Measurements from ENCODE around the gene SOWAHA. TPM values are rescaled to one million over a fixed set of nuclear protein-coding genes. Genes with fewer than 3 reads are reported as not detected.
A peak's percentile ranks its signal among the peaks of the same experiment; 100 is the strongest.

The SOWAHA gene
- total and polyA plus RNA-seq, 2 of the 4 experiments (the other 2 are of a cell fraction): 0.03 TPM; not detected in 1

GRCh38 chr5:132782101-132782500 is 31.0 kb upstream of the SOWAHA start:
- Histone ChIP-seq H3K9me1 (ENCODE audit: insufficient read depth, low read length) (peaks cover 9% of the 10 kb centered on the region), H2BK5ac (ENCODE audit: low read depth, low read length, poor library complexity, severe bottlenecking) (peak overlapping the region; percentile 54), H3K27me3 (ENCODE audit: control insufficient read depth, insufficient read depth, low read length) (no peaks in the 10 kb centered on the region), H3K4me2 (ENCODE audit: low read depth, low read length) (peak overlapping the region; percentile 40; the same call in 1 of the 2 replicates), H4K91ac (ENCODE audit: insufficient read depth, low read depth, low read length) (peak overlapping the region; percentile 90), H3K79me1 (ENCODE audit: low read depth in 1 of 2, low read length in 2 of 2) (peaks cover 0 to 10% of the 10 kb centered on the region in 2 experiments; a peak in 2 of 4 replicates), H2BK20ac (ENCODE audit: low read depth, low read length) (peak overlapping the region; percentile 70), H3K14ac (replicated peaks; ENCODE audit: low read depth, low read length) (peak overlapping the region; percentile 82), H3K4me3 (ENCODE audit: insufficient read depth, low read depth, low read length) (no peak overlapping the region), H3K56ac (ENCODE audit: extremely low read depth, insufficient read depth, low read length) (peak overlapping the region; percentile 40; the same call in 1 of the 2 replicates), H4K8ac (ENCODE audit: low read depth in 2 of 2, low read length in 2 of 2) (peak overlapping the region; percentile 89 to 93), H2BK15ac (ENCODE audit: low read depth, low read length) (peak overlapping the region; percentile 96), H3K9me3 (ENCODE audit: control insufficient read depth, insufficient read depth, low read length) (no peaks in the 10 kb centered on the region), H3K27ac (ENCODE audit: insufficient read depth, low read length) (peak overlapping the region; percentile 62; the same call in 1 of the 2 replicates), H2AFZ (replicated peaks; ENCODE audit: low read length, poor library complexity) (peak overlapping the region; percentile 85), H3K4me1 (ENCODE audit: control insufficient read depth, insufficient read depth, low read length) (peaks cover 15% of the 10 kb centered on the region), H2AK5ac (ENCODE audit: low read depth, low read length) (peak overlapping the region; percentile 73), H3K18ac (ENCODE audit: low read depth, low read length) (peak overlapping the region; percentile 74), H2BK120ac (ENCODE audit: low read depth, low read length) (peak overlapping the region; percentile 85), H3K36me3 (ENCODE audit: control insufficient read depth, insufficient read depth, low read length) (no peaks in the 10 kb centered on the region), H4K20me1 (ENCODE audit: insufficient read depth, low read length) (no peaks in the 10 kb centered on the region), H3K23ac (ENCODE audit: low read depth, low read length) (peak overlapping the region; percentile 72), H3K9ac (ENCODE audit: low read depth, low read length) (peak overlapping the region; percentile 7; the same call in 1 of the 2 replicates), H2AK9ac (replicated peaks; ENCODE audit: low read depth, low read length, poor library complexity) (peak overlapping the region; percentile 20), H4K5ac (ENCODE audit: low read depth, low read length) (peak overlapping the region; percentile 95), H3K4ac (ENCODE audit: low read depth, low read length) (peak overlapping the region; percentile 69)
- ChIA-PET CTCF (no interaction called here), POLR2A (ENCODE audit: unreplicated experiment) (interaction anchor here (1.4 kb wide), 1 partner anchor 85 kb away, joined by 4 read pairs; the partner anchor contains the start of genes GDF9 and UQCRQ)
- intact Hi-C loops (cut with micrococcal nuclease): no loop called here
- peak; percentile 58 for TF ChIP-seq FOS (IDR thresholded peaks at IDR 0.05; ENCODE audit: low read depth, low read length)
- no peak for TF ChIP-seq POLR2A (IDR thresholded peaks at IDR 0.05; ENCODE audit: low read depth, low read length)
- TF ChIP-seq BHLHE40 (IDR thresholded peaks at IDR 0.05; ENCODE audit: low read depth, low read length): peak; percentile 70
- TF ChIP-seq MAFK (IDR thresholded peaks at IDR 0.05; ENCODE audit: low read depth, low read length): no peak
- TF ChIP-seq, protein P1, sequence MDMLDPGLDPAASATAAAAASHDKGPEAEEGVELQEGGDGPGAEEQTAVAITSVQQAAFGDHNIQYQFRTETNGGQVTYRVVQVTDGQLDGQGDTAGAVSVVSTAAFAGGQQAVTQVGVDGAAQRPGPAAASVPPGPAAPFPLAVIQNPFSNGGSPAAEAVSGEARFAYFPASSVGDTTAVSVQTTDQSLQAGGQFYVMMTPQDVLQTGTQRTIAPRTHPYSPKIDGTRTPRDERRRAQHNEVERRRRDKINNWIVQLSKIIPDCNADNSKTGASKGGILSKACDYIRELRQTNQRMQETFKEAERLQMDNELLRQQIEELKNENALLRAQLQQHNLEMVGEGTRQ (IDR thresholded peaks at IDR 0.05; ENCODE audit: low read depth, low read length): no peak
- TF ChIP-seq CHD1 (IDR thresholded peaks at IDR 0.05; ENCODE audit: low read depth, low read length): no peak
- TF ChIP-seq NFE2L2 (IDR thresholded peaks at IDR 0.05; ENCODE audit: low read depth, low read length): no peak
- TF ChIP-seq, protein P2, sequence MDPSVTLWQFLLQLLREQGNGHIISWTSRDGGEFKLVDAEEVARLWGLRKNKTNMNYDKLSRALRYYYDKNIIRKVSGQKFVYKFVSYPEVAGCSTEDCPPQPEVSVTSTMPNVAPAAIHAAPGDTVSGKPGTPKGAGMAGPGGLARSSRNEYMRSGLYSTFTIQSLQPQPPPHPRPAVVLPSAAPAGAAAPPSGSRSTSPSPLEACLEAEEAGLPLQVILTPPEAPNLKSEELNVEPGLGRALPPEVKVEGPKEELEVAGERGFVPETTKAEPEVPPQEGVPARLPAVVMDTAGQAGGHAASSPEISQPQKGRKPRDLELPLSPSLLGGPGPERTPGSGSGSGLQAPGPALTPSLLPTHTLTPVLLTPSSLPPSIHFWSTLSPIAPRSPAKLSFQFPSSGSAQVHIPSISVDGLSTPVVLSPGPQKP (IDR thresholded peaks at IDR 0.05; ENCODE audit: borderline replicate concordance, low read depth, low read length): no peak
- TF ChIP-seq MAZ (IDR thresholded peaks at IDR 0.05; ENCODE audit: borderline replicate concordance, low read depth, low read length): no peak
- no peak for TF ChIP-seq RAD21 (IDR thresholded peaks at IDR 0.05; ENCODE audit: low read length)
- no peak for TF ChIP-seq SMC3 (IDR thresholded peaks at IDR 0.05; ENCODE audit: low read depth, low read length)
- WGBS, 2 experiments (ENCODE audit: extremely low coverage in 2 of 2, insufficient read length in 1 of 2): no CpG with 5 or more reads among the region's 4 CpGs
- in situ Hi-C loops (cut with MboI; ENCODE audit: low sequenced_read_pairs): no loop called here
- DNase-seq (peak; percentile 74), ATAC-seq (ENCODE audit: low read depth) (peak; percentile 60)
- dilution Hi-C loops (cut with HindIII; ENCODE audit: low sequenced_read_pairs, unreplicated experiment): no loop called here
- no TSS peak for BruUV-seq (replicated peaks)
